HuH-7 (cell line): ENCODE data around the gene NCF2.
"Not testable (repeated sequence)": the region's sequence is repeated elsewhere in the genome, so short reads cannot be mapped to it uniquely, and the experiment has no call there.

ENCODE experiments used
- DNase-seq: peaks from one replicate; pipeline ENCODE4 v3.0.0; 2011; ENCODE audit warnings: low spot score

The NCF2 gene, protein sequence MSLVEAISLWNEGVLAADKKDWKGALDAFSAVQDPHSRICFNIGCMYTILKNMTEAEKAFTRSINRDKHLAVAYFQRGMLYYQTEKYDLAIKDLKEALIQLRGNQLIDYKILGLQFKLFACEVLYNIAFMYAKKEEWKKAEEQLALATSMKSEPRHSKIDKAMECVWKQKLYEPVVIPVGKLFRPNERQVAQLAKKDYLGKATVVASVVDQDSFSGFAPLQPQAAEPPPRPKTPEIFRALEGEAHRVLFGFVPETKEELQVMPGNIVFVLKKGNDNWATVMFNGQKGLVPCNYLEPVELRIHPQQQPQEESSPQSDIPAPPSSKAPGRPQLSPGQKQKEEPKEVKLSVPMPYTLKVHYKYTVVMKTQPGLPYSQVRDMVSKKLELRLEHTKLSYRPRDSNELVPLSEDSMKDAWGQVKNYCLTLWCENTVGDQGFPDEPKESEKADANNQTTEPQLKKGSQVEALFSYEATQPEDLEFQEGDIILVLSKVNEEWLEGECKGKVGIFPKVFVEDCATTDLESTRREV

GRCh38 chr1:183590244-183591191, at the start of gene NCF2:
Gene NCF2 (minus strand): TSS chr1:183590459. CDS start chr1:183590329, 130 bp downstream.
- no peak for DNase-seq

DNA sequence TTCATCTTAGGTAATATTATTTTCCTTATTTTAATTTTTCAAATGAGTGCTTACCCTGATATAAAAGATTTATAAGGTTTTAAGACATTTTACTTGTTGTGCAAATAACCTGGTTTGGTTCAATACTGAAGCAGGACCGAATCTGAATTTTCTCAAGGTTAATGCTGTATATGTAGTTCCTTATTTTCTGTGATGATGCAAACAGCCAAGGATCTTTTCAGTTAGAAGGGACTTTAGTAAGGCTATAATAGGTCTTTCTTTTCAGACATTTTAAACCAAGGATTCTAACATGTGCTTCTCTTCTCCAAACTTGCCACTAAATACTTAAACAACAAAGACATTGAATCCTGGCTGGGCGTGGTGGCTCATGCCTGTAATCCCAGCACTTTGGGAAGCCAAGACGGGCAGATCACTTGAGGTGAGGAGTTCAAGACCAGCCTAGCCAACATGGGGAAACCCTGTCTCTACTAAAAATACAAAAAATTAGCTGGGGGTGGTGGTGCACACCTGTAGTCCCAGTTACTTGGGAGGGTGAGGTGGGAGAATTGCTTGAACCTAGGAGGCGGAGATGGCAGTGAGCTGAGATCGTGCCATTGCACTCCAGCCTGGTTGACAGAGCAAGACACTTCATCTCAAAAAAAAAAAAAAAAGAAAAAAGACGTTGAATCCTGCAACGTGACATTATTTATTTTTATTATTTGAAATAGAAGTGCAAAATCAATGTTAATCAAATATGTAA, 48.6 kb upstream of the NCF2 start:
- DNase-seq = no peak

- DNase-seq = no peak
These were observed 46.5 kb upstream of the NCF2 start for GRCh38 chr1:183636783-183637182.

DNA sequence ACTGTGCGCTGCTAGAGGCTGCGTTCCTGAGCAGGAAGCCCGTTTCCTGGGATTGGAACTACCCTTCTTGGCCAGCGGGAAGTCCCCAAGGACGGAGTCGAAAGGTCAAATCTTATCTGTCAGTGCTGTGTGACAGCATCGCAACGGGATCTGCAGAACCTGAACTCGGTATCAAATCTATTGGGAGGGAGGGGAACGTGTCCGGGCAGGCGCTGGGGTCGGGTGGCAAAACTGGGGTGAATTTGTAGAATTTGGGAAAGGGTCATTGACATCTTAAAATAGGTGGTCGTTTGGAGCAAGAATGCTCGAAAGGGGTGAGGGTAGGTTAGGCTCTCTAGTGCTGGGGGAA, 46.0 kb upstream of the NCF2 start:
- no peak for DNase-seq

DNA sequence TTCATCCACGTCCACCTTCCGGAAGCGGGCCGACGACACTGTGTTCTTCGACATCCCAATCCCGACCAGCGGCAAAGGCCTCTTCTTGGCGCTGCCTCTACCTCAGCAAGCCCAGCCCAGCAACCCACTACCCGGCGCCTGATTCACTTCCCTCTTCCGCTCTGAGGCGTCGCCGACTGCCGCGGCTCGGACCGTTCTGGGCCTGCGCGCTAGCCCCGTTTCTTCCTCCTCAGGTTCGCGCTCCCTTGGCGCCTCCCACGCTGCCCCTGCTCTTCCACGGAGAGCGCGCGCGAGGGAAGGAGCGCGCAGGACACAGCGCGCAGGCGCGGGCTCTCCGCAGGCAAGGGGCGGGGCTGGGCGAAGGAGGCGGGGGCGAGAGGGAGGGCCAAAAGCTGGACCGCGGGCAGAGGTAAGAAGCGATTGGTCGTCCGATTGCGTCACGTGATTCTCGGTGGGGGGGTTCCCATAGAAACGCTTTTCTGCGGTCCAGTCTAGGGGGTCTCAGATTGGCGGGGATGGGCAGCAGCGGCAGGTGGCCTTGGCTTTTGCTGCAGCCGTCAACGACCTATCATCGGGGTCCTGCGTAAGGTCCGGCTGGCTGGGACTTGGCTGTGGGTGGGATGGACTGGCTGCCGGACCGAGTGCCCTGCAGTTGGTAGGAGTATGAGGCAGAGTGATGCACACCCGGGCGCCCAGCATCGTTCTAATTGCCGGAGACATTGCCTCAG, 45.5 kb upstream of the NCF2 start, which contains the start of gene ARPC5:
Gene ARPC5 (minus strand): TSS at position 178 of the 728 bp plus-strand sequence. CDS start 124 bp downstream, at position 54.
- peak; percentile 74 for DNase-seq

DNA sequence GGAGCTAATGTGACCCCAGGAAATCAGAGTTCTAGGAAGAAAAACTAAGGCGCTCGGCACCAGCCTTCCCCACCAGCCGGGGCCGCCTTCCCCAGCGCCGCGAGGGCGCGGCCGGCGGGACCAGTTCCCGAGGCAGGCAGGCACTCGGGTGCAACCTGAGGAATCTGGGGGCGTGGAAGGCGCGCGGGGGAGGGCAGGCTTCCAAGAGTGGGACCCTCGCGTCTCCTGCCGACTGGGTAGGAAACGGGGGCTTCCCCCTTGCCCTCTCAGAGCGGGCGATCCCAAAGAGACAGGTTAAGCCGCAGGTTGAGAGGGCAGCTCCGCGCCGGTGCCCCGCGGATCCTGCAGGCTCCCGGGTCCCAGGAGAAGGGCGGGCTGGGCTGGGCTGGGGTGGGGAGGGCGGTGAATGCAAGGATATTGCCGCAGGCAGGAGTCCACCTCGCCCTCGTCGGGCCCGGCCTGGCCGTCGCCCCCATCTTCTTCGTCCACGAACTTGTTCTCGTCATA, 44.9 kb upstream of the NCF2 start:
- no peak for DNase-seq

- DNase-seq = no peak
These were observed 44.3 kb upstream of the NCF2 start for GRCh38 chr1:183634429-183635065.

DNA sequence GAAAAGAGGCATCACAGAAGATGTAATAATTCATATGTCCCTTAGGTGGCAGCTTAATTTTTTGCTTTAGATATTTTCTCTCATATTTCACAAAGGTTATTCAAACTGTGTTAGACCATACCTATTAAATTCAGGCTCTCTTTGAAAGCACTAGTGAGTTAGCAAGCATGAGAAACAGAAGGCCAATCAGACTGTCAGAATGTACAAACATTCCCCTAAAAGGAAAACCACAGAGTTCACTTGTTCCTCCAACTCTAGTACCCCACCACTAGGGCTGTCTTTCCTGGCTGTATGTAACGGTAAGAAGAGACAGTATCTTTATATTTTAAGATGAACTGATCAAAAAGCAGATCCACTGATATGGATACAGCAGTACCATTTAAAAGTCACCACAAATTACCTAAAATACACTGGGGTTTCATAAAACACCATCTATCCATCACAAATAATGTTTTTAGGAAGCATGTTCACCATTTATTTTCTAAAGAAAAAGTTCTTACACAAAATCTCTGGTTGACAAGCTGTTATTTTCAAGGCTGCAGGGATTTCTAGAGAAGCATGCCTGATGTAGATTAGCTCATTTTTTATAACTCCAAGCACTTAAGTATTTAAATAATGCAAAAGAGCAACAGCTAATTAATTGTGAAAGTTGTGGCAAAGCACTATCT, 43.6 kb upstream of the NCF2 start:
- peak; percentile 44 for DNase-seq

GRCh38 chr1:183632964-183633363, 42.7 kb upstream of the NCF2 start:
- DNase-seq = no peak

DNA sequence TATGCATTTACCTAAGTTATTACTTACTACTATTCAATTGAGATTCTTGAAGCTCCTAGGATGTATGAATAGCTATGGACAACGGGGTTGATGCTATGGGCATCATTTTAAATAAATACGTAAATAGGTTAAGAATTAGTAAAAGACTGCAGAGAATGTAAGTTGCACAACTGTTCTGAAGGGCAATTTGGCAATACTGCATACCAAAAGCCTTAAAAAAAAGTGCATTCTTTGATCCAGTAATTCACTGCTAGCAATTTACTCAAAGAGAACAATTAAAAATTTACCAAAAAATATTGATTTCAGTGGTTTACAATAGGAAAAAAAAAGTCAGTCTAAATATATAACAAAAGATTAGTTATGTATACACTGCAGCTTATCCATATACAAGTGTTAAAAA, 41.9 kb upstream of the NCF2 start:
- DNase-seq = no peak

DNA sequence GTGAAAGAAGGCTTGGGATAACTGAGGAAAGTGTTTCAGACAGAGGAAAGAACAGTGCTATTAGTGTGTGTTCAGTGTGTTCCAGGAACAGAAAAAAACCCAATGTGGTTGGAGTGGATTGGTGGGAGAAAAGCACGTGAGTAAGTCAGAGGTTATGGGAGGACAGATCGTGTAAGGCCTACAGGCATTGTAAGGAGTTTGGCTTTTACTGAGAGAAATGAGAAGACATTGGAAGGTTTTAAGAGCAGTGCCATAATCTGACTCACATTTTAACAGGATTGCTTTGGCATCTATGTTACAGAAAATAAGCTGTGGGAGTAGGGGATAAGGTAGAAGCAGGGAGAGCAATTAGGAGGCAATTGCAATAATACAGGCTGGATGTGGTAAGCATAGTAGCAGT, 40.5 kb upstream of the NCF2 start:
- DNase-seq = no peak

- DNase-seq = no peak
These were observed 38.3 kb upstream of the NCF2 start for GRCh38 chr1:183628537-183628936.

GRCh38 chr1:183626236-183626635, 36.0 kb upstream of the NCF2 start:
- not testable (repeated sequence) for DNase-seq

DNA sequence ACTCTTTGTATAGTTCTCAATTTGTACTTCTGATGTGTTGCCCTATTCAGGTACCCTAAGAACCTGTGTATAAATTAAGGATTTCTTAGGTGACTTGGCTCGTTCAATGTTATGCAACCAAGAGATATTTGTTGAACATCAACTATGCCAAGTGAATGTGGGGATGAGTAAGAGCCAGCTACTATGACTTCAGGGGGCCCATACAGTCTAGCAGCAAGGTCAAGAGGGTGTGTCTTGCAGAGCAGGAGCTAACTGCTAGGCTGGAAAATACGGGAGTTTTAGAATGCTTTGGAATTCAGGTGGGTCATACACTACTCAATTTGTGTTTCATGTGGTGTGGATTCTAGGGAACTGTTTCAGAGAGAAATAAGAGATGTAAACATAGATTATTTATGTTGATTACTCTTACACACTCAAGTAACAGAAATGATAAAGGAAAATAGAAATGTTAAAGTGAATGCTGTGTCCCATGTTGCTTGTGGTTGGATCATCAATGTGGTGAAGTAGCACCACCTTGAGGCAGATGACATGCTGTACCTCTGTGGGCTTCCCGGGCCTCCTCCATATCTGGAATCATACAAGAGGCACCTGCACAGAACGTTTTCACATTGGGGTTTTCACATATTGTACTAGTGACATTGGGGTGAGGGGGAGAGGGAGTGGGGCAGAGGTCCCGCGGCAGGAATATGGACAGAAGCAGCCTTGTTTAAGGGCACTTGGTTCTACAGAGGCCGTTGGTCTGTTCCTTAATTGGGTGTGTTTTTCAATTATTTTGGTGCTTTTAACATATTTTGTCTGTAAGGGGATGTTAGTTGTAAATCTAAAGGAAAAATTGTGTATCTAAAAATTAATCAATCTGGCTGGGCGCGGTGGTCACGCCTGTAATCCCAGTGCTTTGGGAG, 32.9 kb upstream of the NCF2 start:
- peak; percentile 37 for DNase-seq

DNA sequence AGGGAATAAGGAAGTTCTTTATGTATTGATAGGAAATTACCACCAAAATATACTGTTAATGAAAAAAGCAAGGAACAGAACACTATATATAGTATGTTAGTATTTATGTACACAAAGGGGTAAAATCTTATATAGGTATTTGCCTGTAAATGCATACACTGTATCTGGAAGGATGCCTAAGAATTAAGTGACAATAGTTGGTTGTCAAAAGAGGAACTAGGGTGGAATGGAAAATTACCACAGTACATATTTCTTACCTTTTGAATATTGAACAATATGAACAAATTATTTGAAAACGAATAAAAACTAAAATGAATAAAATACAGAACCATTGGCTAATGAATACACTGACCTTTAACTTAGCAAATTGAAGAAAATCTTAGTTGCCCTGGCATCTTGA, 31.8 kb upstream of the NCF2 start:
- no peak for DNase-seq

DNA sequence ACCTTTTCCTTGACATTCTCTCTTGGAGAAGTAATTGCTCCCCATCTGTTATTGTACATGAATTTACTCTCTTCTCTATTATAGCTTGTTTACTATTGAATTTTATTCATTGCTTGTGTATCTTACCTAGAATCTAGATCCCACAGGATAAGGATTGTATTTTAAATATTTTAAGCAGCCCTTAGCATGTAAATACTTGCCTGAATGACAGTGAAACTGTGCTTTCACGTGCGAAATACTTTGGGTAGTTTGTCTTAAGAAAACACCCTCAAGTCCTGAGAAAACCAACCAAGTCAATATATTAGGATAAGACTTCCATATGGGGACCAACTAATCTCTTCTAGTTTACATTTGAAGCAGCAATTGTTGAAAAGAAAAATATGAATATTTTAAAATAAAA, 30.1 kb upstream of the NCF2 start:
- no peak for DNase-seq

DNA sequence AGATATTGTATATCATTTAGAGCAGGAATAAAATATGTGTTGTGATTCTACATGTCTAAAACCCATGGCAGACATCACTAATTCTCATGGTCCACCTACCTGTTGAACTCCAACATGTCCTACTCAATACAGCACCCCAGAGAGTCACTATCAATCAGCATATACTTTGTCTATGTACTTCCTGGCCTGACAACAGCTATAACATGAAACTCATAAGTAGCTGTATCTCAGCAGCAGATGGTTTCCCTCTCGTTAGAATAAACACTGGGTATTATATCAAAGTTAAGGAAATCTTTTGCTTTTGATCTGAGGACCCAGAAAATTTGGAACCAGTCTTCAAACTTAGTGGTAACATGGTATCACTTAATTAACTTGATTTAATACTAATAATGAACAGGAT, 29.5 kb upstream of the NCF2 start:
- no peak for DNase-seq

DNA sequence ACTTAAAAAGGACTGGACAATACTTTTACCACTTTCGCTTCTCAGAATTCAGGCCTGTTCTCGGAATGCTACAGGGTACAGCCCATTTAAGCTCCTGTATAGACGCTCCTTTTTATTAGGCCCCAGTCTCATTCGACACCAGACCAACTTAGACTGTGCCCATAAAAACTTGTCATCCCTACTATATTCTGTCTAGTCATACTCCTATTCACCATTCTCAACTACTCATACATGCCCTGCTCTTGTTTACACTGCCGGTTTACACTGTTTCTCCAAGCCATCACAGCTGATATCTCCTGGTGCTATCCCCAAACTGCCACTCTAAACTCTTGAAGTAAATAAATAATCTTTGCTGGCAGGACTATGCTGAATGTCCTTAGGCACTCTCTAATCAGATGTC, 27.9 kb upstream of the NCF2 start:
- not testable (repeated sequence) for DNase-seq

DNA sequence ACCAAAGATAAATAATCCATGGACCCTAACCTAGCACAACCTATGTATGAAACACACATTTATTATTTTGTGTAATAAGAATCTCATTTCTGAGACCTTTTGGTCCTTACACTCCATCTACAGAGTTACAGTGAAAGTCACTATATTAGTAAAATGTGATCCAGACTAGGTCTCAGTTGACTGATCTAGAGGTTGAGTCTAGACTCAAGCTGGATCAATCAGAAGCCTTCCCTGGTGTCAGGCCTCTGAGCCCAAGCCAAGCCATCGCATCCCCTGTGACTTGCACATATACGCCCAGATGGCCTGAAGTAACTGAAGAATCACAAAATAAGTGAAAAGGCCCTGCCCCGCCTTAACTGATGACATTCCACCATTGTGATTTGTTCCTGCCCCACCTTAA, 22.7 kb upstream of the NCF2 start:
- DNase-seq = not testable (repeated sequence)
